Fibroblast of lung (primary cell): ENCODE measurements around the gene PIGC.

Experiments
- EZH2 ChIP-seq: IDR thresholded peaks from 2 replicates; pipeline ENCODE4 v1.5.1; 2012; ENCODE audit warnings: low read length, control low read depth, mild to moderate bottlenecking; ENCODE audit errors: missing control alignments
- TF ChIP-seq, protein P1 (sequence below), 2 donors: IDR thresholded peaks in 1 of 2; conservative IDR thresholded peaks in 1 of 2; 1 replicate in 1 of 2; 2 replicates in 1 of 2; pipeline ENCODE4 v1.5.1; 2011 to 2012; ENCODE audit warnings: low read length in 2 of 2, control low read depth in 1 of 2, inconsistent platforms in 1 of 2, low read depth in 1 of 2, mild to moderate bottlenecking in 1 of 2

DNA sequence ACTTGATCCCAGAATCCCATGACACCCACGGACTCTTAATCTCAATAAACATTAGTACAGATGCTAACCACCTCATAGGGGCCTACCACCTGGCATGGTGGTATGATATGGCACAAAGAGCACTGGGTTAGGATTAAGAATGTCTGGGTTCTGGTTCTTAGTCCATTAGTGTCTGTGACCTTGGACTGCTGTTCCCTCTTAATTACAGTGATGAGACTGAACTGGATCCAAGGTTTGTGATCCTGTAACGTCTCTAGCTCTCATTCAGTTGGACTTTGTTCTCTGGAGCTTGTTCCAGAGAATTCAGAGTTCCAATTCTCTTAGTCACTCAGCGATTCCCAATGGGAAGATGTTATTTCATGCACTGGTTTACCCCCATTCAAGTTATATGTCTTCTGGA is 23.6 kb upstream of the PIGC start:
- TF ChIP-seq, protein P1, sequence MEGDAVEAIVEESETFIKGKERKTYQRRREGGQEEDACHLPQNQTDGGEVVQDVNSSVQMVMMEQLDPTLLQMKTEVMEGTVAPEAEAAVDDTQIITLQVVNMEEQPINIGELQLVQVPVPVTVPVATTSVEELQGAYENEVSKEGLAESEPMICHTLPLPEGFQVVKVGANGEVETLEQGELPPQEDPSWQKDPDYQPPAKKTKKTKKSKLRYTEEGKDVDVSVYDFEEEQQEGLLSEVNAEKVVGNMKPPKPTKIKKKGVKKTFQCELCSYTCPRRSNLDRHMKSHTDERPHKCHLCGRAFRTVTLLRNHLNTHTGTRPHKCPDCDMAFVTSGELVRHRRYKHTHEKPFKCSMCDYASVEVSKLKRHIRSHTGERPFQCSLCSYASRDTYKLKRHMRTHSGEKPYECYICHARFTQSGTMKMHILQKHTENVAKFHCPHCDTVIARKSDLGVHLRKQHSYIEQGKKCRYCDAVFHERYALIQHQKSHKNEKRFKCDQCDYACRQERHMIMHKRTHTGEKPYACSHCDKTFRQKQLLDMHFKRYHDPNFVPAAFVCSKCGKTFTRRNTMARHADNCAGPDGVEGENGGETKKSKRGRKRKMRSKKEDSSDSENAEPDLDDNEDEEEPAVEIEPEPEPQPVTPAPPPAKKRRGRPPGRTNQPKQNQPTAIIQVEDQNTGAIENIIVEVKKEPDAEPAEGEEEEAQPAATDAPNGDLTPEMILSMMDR (conservative IDR thresholded peaks at IDR 0.05 in 1 of 2, IDR thresholded peaks at IDR 0.05 in 1 of 2; ENCODE audit: low read depth in 1 of 2, low read length in 2 of 2): no peak
- no peak for TF ChIP-seq EZH2
